Measurements from ENCODE around the gene HSF2BP. TPM values are rescaled to one million over a fixed set of nuclear protein-coding genes. Genes with fewer than 3 reads are reported as not detected.

Gene HSF2BP
- total and polyA plus RNA-seq, 2 of the 8 experiments (the other 6 are each of a cell fraction or from before 2014, with no cell fraction given) = 0.51 to 0.93 TPM

DNA sequence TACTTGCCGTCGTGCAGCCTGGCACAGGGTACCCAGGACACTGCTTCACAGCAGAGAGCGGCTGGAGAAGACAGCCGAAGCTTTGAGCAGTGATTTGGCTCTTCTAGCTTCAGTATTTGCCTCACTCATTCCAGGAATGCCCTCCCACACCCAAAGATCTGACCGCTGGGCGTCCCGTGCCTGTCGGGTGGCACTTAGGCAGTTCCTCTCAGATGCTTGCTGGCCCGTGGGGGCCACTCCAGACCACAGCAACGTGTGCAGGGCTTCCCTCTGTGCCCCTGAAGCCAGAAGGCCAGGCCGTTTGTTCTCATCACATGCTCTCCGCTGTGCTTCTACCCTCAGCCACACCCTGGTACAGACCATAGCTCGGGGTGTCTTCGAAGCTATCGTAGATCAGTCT is 17.1 kb upstream of the HSF2BP start (continued):
- no peak for TF ChIP-seq KDM5A (IDR thresholded peaks at IDR 0.05; ENCODE audit: low read length)
- no peak for TF ChIP-seq RFX5 (IDR thresholded peaks at IDR 0.05; ENCODE audit: borderline replicate concordance, low read depth, low read length)
- TF ChIP-seq CHD7 (IDR thresholded peaks at IDR 0.05; ENCODE audit: insufficient replicate concordance, low read length) = no peak
